Measurements from ENCODE around the gene FAHD2B. TPM values are rescaled to one million over a fixed set of nuclear protein-coding genes. Genes with fewer than 3 reads are reported as not detected.
A peak's percentile ranks its signal among the peaks of the same experiment; 100 is the strongest.
"Not testable (repeated sequence)": the region's sequence is repeated elsewhere in the genome, so short reads cannot be mapped to it uniquely, and the experiment has no call there.

Gene FAHD2B
- polyA plus RNA-seq, 4 donors: 1.9 to 9.7 (median 6.1) TPM; not detected in 1

GRCh38 chr2:97106878-97107277 lies 12.2 kb upstream of the FAHD2B start:
- H3K9me3 ChIP-seq (ENCODE audit: control insufficient read depth in 2 of 2, insufficient read depth in 1 of 2, low read depth in 1 of 2, low read length in 1 of 2); H3K27me3 ChIP-seq (ENCODE audit: control insufficient read depth in 3 of 3, insufficient read depth in 3 of 3, low read length in 3 of 3); H3K36me3 ChIP-seq (ENCODE audit: control insufficient read depth in 3 of 3, insufficient read depth in 2 of 3, low read depth in 1 of 3, low read length in 3 of 3); H3K27ac ChIP-seq (ENCODE audit: low read depth in 1 of 3, low read length in 2 of 3); H3K4me3 ChIP-seq (ENCODE audit: low read depth in 1 of 3, low read length in 3 of 3); FAIRE-seq; H3K4me1 ChIP-seq (ENCODE audit: control insufficient read depth in 3 of 3, insufficient read depth in 2 of 3, low read depth in 1 of 3, low read length in 2 of 3); DNase-seq: not testable (repeated sequence)
- 80 to 89% (median 84%) methylated on average over 2 of the region's 2 CpGs for WGBS, 3 donors

- DNase-seq; H3K4me3 ChIP-seq (ENCODE audit: low read depth in 1 of 3, low read length in 3 of 3); H3K9me3 ChIP-seq (ENCODE audit: control insufficient read depth in 2 of 2, insufficient read depth in 1 of 2, low read depth in 1 of 2, low read length in 1 of 2); H3K27ac ChIP-seq (ENCODE audit: low read depth in 1 of 3, low read length in 2 of 3); H3K4me1 ChIP-seq (ENCODE audit: control insufficient read depth in 3 of 3, insufficient read depth in 2 of 3, low read depth in 1 of 3, low read length in 2 of 3); FAIRE-seq; H3K27me3 ChIP-seq (ENCODE audit: control insufficient read depth in 3 of 3, insufficient read depth in 3 of 3, low read length in 3 of 3); H3K36me3 ChIP-seq (ENCODE audit: control insufficient read depth in 3 of 3, insufficient read depth in 2 of 3, low read depth in 1 of 3, low read length in 3 of 3): not testable (repeated sequence)
- WGBS, 3 donors: 83 to 86% (median 84%) methylated on average over 3 of the region's 3 CpGs
These were observed 4.2 kb upstream of the FAHD2B start for GRCh38 chr2:97098786-97099372.

GRCh38 chr2:97095661-97096060 lies 979 bp upstream of the FAHD2B start:
- no peak for DNase-seq
- peak overlapping the region in 1 of 3 donors; percentile 25 for H3K4me3 ChIP-seq (ENCODE audit: low read depth in 1 of 3, low read length in 3 of 3)
- H3K4me1 ChIP-seq (ENCODE audit: control insufficient read depth in 3 of 3, insufficient read depth in 2 of 3, low read depth in 1 of 3, low read length in 2 of 3): peaks cover 0 to 5% (median 0%) of the 10 kb centered on the region in 3 donors
- peaks cover 0 to 3% (median 0%) of the 10 kb centered on the region in 3 donors for H3K27me3 ChIP-seq (ENCODE audit: control insufficient read depth in 3 of 3, insufficient read depth in 3 of 3, low read length in 3 of 3)
- no peak for FAIRE-seq
- WGBS, 3 donors: 83 to 84% (median 84%) methylated on average over 12 of the region's 12 CpGs
- no peaks in the 10 kb centered on the region for H3K36me3 ChIP-seq (ENCODE audit: control insufficient read depth in 3 of 3, insufficient read depth in 2 of 3, low read depth in 1 of 3, low read length in 3 of 3)
- no peak overlapping the region for H3K27ac ChIP-seq (ENCODE audit: low read depth in 1 of 3, low read length in 2 of 3)
- no peaks in the 10 kb centered on the region for H3K9me3 ChIP-seq (ENCODE audit: control insufficient read depth in 2 of 2, insufficient read depth in 1 of 2, low read depth in 1 of 2, low read length in 1 of 2)

- H3K9me3 ChIP-seq (ENCODE audit: control insufficient read depth in 2 of 2, insufficient read depth in 1 of 2, low read depth in 1 of 2, low read length in 1 of 2); FAIRE-seq; H3K27me3 ChIP-seq (ENCODE audit: control insufficient read depth in 3 of 3, insufficient read depth in 3 of 3, low read length in 3 of 3); H3K4me1 ChIP-seq (ENCODE audit: control insufficient read depth in 3 of 3, insufficient read depth in 2 of 3, low read depth in 1 of 3, low read length in 2 of 3); H3K36me3 ChIP-seq (ENCODE audit: control insufficient read depth in 3 of 3, insufficient read depth in 2 of 3, low read depth in 1 of 3, low read length in 3 of 3); H3K27ac ChIP-seq (ENCODE audit: low read depth in 1 of 3, low read length in 2 of 3); H3K4me3 ChIP-seq (ENCODE audit: low read depth in 1 of 3, low read length in 3 of 3): not testable (repeated sequence)
- 83 to 95% (median 94%) methylated on average over 3 to 4 of the region's 33 CpGs for WGBS, 3 donors
- peak in 1 of 2 donors; percentile 20 for DNase-seq
These were observed 505 bp downstream of the FAHD2B start for GRCh38 chr2:97093983-97094771.

GRCh38 chr2:97092946-97093345 lies 1.7 kb downstream of the FAHD2B start:
- DNase-seq; H3K36me3 ChIP-seq (ENCODE audit: control insufficient read depth in 3 of 3, insufficient read depth in 2 of 3, low read depth in 1 of 3, low read length in 3 of 3); H3K27me3 ChIP-seq (ENCODE audit: control insufficient read depth in 3 of 3, insufficient read depth in 3 of 3, low read length in 3 of 3); FAIRE-seq; H3K4me3 ChIP-seq (ENCODE audit: low read depth in 1 of 3, low read length in 3 of 3); H3K27ac ChIP-seq (ENCODE audit: low read depth in 1 of 3, low read length in 2 of 3); H3K4me1 ChIP-seq (ENCODE audit: control insufficient read depth in 3 of 3, insufficient read depth in 2 of 3, low read depth in 1 of 3, low read length in 2 of 3); H3K9me3 ChIP-seq (ENCODE audit: control insufficient read depth in 2 of 2, insufficient read depth in 1 of 2, low read depth in 1 of 2, low read length in 1 of 2): not testable (repeated sequence)
- 93 to 98% (median 95%) methylated on average over 2 of the region's 2 CpGs for WGBS, 3 donors

- not testable (repeated sequence) for H3K9me3 ChIP-seq (ENCODE audit: control insufficient read depth in 2 of 2, insufficient read depth in 1 of 2, low read depth in 1 of 2, low read length in 1 of 2); H3K27ac ChIP-seq (ENCODE audit: low read depth in 1 of 3, low read length in 2 of 3); H3K4me3 ChIP-seq (ENCODE audit: low read depth in 1 of 3, low read length in 3 of 3); H3K4me1 ChIP-seq (ENCODE audit: control insufficient read depth in 3 of 3, insufficient read depth in 2 of 3, low read depth in 1 of 3, low read length in 2 of 3); FAIRE-seq; H3K27me3 ChIP-seq (ENCODE audit: control insufficient read depth in 3 of 3, insufficient read depth in 3 of 3, low read length in 3 of 3); H3K36me3 ChIP-seq (ENCODE audit: control insufficient read depth in 3 of 3, insufficient read depth in 2 of 3, low read depth in 1 of 3, low read length in 3 of 3); DNase-seq
- 100% methylated on average over 1 of the region's 1 CpG for WGBS, 3 donors
These were observed 6.0 kb downstream of the FAHD2B start for GRCh38 chr2:97088706-97089105.

- not testable (repeated sequence) for FAIRE-seq; H3K4me3 ChIP-seq (ENCODE audit: low read depth in 1 of 3, low read length in 3 of 3); H3K9me3 ChIP-seq (ENCODE audit: control insufficient read depth in 2 of 2, insufficient read depth in 1 of 2, low read depth in 1 of 2, low read length in 1 of 2); H3K4me1 ChIP-seq (ENCODE audit: control insufficient read depth in 3 of 3, insufficient read depth in 2 of 3, low read depth in 1 of 3, low read length in 2 of 3); H3K27me3 ChIP-seq (ENCODE audit: control insufficient read depth in 3 of 3, insufficient read depth in 3 of 3, low read length in 3 of 3); DNase-seq; H3K36me3 ChIP-seq (ENCODE audit: control insufficient read depth in 3 of 3, insufficient read depth in 2 of 3, low read depth in 1 of 3, low read length in 3 of 3); H3K27ac ChIP-seq (ENCODE audit: low read depth in 1 of 3, low read length in 2 of 3)
- WGBS, 3 donors: 84 to 92% (median 88%) methylated on average over 1 to 2 of the region's 7 CpGs
These were observed 9.6 kb downstream of the FAHD2B start for GRCh38 chr2:97085093-97085492.

GRCh38 chr2:97083516-97083915 lies 11.2 kb downstream of the FAHD2B start:
- not testable (repeated sequence) for DNase-seq; H3K36me3 ChIP-seq (ENCODE audit: control insufficient read depth in 3 of 3, insufficient read depth in 2 of 3, low read depth in 1 of 3, low read length in 3 of 3); H3K4me3 ChIP-seq (ENCODE audit: low read depth in 1 of 3, low read length in 3 of 3); FAIRE-seq; H3K9me3 ChIP-seq (ENCODE audit: control insufficient read depth in 2 of 2, insufficient read depth in 1 of 2, low read depth in 1 of 2, low read length in 1 of 2); H3K27ac ChIP-seq (ENCODE audit: low read depth in 1 of 3, low read length in 2 of 3); H3K4me1 ChIP-seq (ENCODE audit: control insufficient read depth in 3 of 3, insufficient read depth in 2 of 3, low read depth in 1 of 3, low read length in 2 of 3); H3K27me3 ChIP-seq (ENCODE audit: control insufficient read depth in 3 of 3, insufficient read depth in 3 of 3, low read length in 3 of 3)
- WGBS, 3 donors: 95 to 97% (median 96%) methylated on average over 7 of the region's 7 CpGs
